Astrocyte (in vitro differentiated cells and primary cell): ENCODE data around the gene ORC1.

ENCODE experiments used
- EZH2 ChIP-seq: IDR thresholded peaks from 2 replicates; pipeline ENCODE4 v1.6.1; 2012; ENCODE audit warnings: mild to moderate bottlenecking, low read length, inconsistent platforms; ENCODE audit not compliant: insufficient read depth
- TF ChIP-seq, protein P1 (sequence below): IDR thresholded peaks from 2 replicates; pipeline ENCODE4 v1.5.1; 2011; ENCODE audit warnings: low read depth, mild to moderate bottlenecking, inconsistent platforms, low read length, moderate library complexity; ENCODE audit not compliant: insufficient read depth

DNA sequence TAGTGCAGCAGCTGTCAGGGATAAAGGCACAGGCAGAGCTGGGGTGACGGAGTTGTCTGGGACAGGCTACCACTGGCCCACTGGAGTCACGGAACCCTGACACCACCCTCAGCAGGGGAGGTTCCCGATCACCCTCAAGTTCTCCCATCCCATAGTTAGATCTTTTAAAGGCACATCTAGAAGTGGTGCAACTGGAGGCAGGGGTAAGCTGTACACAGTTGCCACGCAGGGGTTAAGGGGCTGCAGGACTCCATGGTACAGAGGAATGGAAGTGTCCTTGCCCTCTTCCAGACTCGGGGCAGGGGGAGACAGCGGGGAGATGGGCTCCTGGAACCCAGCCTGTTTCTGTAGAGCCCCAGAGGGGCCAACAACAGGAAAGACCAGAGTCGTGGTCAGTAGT is 51.5 kb downstream of the ORC1 start:
- TF ChIP-seq EZH2: no peak
- TF ChIP-seq, protein P1, sequence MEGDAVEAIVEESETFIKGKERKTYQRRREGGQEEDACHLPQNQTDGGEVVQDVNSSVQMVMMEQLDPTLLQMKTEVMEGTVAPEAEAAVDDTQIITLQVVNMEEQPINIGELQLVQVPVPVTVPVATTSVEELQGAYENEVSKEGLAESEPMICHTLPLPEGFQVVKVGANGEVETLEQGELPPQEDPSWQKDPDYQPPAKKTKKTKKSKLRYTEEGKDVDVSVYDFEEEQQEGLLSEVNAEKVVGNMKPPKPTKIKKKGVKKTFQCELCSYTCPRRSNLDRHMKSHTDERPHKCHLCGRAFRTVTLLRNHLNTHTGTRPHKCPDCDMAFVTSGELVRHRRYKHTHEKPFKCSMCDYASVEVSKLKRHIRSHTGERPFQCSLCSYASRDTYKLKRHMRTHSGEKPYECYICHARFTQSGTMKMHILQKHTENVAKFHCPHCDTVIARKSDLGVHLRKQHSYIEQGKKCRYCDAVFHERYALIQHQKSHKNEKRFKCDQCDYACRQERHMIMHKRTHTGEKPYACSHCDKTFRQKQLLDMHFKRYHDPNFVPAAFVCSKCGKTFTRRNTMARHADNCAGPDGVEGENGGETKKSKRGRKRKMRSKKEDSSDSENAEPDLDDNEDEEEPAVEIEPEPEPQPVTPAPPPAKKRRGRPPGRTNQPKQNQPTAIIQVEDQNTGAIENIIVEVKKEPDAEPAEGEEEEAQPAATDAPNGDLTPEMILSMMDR: no peak
